ENCODE results near the gene CCT8L2.
A peak's percentile ranks its signal among the peaks of the same experiment; 100 is the strongest.
"Not testable (repeated sequence)": the region's sequence is repeated elsewhere in the genome, so short reads cannot be mapped to it uniquely, and the experiment has no call there.

CCT8L2 gene, protein sequence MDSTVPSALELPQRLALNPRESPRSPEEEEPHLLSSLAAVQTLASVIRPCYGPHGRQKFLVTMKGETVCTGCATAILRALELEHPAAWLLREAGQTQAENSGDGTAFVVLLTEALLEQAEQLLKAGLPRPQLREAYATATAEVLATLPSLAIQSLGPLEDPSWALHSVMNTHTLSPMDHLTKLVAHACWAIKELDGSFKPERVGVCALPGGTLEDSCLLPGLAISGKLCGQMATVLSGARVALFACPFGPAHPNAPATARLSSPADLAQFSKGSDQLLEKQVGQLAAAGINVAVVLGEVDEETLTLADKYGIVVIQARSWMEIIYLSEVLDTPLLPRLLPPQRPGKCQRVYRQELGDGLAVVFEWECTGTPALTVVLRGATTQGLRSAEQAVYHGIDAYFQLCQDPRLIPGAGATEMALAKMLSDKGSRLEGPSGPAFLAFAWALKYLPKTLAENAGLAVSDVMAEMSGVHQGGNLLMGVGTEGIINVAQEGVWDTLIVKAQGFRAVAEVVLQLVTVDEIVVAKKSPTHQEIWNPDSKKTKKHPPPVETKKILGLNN

DNA sequence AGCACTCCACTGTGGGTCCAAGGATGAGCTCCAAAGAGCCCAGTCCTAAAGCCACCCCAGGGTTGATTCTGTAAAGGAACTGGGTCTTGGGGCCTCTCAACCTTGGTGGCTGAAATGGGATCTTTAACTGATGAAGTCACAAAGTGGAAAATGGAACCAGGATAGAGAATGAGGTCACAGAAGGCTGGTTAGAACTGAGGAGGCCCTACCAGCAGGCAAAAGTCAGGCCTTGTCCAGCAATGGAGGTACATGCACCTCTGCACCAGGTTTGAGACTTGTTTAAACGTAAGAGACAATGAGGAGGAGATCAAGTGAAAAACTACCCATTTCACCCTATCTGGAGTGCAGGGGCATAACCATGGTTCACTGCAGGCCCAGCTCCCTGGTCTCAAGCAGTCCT, at the start of gene CCT8L2:
Gene CCT8L2, minus strand, starts transcription at position 101 of the 400 bp plus-strand sequence. CDS start 260 bp downstream, outside the sequence.
- not testable (repeated sequence) for H3K4me1 Mint-ChIP-seq

DNA sequence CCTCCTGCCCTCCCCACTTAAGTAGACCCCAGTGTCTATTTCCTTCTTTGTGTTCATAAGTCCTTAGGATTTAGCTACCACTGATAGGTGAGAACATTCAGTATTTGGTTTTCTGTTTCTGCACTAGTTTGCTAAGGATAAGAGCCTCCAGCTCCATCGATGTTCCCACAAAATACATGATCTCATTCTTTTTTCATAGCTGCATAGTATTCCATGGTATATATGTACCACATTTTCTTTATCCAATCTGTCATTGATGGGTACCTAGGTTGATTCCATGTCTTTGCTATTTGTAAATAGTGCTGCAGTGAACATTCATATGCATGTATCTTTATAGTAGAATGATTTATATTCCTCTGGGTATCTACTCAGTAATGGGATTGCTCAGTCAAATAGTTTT, 42.8 kb upstream of the CCT8L2 start:
- not testable (repeated sequence) for H3K27me3 Mint-ChIP-seq, H3K9me3 Mint-ChIP-seq, H3K36me3 Mint-ChIP-seq, H3K4me1 Mint-ChIP-seq, H3K4me3 Mint-ChIP-seq, H3K27ac Mint-ChIP-seq

More for the DNA sequence above, at the start of gene CCT8L2:
- H3K27ac Mint-ChIP-seq, H3K36me3 Mint-ChIP-seq, H3K4me3 Mint-ChIP-seq, H3K9me3 Mint-ChIP-seq: not testable (repeated sequence)
- H3K27me3 Mint-ChIP-seq, result peaks cover 10% of the 10 kb centered on the region

DNA sequence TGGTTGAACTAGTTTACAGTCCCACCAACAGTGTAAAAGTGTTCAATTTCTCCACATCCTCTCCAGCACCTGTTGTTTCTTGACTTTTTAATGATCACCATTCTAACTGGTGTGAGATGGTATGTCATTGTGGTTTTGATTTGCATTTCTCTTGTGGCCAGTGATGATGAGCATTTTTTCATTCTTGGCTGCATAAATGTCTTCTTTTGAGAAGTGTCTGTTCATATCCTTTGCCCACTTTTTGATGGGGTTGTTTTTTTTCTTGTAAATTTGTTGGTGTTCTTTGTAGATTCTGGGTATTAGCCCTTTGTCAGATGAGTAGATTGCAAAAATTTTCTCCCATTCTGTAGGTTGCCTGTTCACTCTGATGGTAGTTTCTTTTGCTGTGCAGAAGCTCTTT, 41.5 kb upstream of the CCT8L2 start:
- H3K27ac Mint-ChIP-seq, H3K27me3 Mint-ChIP-seq, H3K4me3 Mint-ChIP-seq, H3K9me3 Mint-ChIP-seq, H3K4me1 Mint-ChIP-seq, H3K36me3 Mint-ChIP-seq: not testable (repeated sequence)

DNA sequence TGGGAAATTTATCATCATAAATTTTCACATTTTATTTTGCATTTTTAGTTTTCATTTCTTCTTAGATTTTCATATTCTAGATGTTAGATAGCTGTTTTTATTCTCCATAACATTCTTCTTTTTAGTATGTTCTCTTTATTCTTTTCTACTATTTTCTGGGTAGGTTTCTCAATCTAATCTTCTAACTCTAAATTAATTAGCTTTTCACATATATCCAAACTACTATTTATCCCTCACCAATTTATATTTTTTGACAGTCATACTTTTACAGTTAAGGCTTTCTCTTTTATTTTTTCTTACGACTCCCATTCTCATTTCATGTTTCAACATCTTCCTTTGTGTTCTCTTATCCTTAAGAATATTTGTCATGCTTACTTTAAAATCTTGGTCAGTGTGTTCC, 35.9 kb upstream of the CCT8L2 start:
- H3K9me3 Mint-ChIP-seq, H3K27ac Mint-ChIP-seq, H3K4me1 Mint-ChIP-seq, H3K36me3 Mint-ChIP-seq, H3K4me3 Mint-ChIP-seq, H3K27me3 Mint-ChIP-seq: not testable (repeated sequence)

DNA sequence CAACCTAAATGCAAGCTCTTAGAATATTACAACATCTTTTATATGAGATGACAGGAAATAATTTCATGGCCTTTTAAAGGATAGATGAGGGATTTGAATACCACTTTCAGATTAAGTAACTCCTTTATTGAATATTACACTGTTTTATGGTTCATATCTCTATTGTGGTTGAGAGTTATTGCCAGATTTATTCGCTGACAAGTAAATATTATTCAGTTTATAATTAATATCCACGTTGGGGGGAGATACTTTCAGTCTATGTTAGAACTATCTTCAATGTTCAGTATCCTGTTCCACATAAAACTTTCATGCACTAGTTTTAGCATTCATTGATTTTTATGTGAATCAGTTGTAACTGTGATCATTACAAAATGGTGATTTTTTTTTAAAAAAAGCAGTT, 32.4 kb upstream of the CCT8L2 start:
- H3K27ac Mint-ChIP-seq, H3K27me3 Mint-ChIP-seq, H3K9me3 Mint-ChIP-seq, H3K36me3 Mint-ChIP-seq, H3K4me3 Mint-ChIP-seq, H3K4me1 Mint-ChIP-seq: not testable (repeated sequence)

DNA sequence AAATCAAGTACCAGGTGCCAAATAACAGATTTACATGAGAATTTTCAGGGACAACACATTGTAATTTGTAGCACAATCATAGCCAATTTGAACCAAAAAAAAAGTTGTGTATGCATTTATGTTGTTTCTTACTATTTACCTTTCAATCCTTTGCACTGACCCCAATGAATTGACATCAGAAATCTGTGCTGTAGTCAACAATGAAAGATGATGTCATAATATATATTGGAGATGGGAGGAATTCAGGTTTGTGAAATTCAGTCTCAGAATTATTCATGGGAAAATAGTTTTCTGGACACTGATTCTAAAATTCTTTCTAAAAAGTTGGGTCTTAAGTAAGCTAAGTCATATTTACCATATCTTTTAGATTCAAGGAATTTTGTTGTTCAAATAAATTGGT, 31.0 kb upstream of the CCT8L2 start:
- H3K4me3 Mint-ChIP-seq, H3K36me3 Mint-ChIP-seq, H3K27me3 Mint-ChIP-seq, H3K27ac Mint-ChIP-seq, H3K4me1 Mint-ChIP-seq, H3K9me3 Mint-ChIP-seq: not testable (repeated sequence)

DNA sequence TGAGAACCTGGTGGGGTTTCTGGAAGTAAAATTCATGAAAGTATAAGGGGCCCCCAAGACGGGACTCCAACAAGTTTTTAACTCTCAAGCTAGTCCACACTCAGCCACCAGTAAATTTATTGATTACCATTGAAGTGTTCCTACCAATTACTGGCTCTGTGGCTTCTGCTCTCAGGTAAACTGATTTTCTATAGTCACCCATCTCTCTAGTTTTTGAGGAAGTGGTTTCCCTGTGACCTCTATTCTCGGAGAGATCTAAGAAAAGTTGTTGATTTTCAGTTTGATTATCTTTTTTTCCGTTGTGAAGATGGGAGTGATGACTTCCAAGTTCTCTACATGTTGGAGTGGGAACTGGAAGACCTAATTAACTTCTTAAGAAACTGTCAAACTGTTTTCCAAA, 24.9 kb upstream of the CCT8L2 start:
- not testable (repeated sequence) for H3K9me3 Mint-ChIP-seq, H3K27ac Mint-ChIP-seq, H3K4me1 Mint-ChIP-seq, H3K4me3 Mint-ChIP-seq, H3K36me3 Mint-ChIP-seq
- H3K27me3 Mint-ChIP-seq, result peaks cover 14% of the 10 kb centered on the region

DNA sequence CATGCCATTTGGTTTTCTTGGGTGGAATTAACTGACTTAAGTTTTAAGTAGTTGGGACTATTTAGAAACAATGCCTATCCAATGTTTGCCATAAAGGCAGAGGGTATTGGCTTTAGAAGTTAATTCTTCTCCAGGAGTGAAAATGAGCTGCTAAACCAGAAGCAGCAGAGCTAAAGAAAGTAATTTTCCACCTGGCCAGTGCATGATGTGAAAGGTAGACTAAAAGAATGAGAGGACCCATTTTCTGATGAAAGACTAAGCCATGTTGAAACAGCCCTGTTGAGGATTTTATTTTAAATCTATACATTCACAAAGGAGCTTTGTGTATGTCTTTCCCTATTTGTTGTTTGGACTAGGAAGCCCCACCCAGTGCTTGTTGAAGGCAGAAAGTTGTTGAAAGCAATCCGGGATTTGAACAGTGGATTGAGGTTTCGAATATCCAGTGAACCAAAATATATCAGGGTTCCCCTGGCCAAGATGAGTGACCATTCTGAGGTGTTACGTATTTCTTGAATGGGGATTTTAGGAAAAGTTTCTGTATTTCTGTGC, 23.9 kb upstream of the CCT8L2 start:
- H3K36me3 Mint-ChIP-seq, H3K27ac Mint-ChIP-seq, H3K4me3 Mint-ChIP-seq, H3K4me1 Mint-ChIP-seq, H3K9me3 Mint-ChIP-seq: not testable (repeated sequence)
- H3K27me3 Mint-ChIP-seq, result peaks cover 18% of the 10 kb centered on the region

DNA sequence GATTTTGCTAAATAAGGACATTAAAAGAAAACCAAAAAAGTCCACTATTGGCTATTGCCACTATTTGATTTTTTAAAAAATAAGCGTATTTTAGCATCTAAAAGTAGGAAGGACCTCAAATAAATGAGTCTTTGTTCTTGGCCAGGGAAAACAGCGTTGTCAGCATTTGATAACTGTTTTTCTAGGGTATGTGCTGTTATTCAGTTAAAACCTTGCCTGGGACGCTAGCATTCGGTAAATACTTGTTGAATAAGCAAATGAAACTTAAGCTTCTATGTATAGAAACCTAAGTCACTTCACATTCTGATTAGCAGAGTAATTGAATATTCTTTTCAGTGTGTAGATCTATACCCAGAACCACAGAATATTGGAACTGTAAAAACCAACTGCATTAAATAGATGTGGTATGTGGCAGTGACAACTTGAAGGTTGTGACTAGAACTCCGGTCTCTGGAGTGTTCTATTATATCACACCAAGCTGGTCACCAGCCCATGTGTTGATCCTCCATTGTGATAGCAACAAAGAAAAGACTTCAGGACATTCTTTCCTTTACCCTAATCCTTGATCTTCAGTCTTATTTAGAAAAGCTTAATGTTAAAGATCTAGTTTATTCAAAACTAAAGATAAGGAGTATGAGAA, 23.1 kb upstream of the CCT8L2 start:
- H3K27me3 Mint-ChIP-seq, result peaks cover 21% of the 10 kb centered on the region
- not testable (repeated sequence) for H3K9me3 Mint-ChIP-seq, H3K36me3 Mint-ChIP-seq, H3K4me1 Mint-ChIP-seq, H3K27ac Mint-ChIP-seq, H3K4me3 Mint-ChIP-seq

DNA sequence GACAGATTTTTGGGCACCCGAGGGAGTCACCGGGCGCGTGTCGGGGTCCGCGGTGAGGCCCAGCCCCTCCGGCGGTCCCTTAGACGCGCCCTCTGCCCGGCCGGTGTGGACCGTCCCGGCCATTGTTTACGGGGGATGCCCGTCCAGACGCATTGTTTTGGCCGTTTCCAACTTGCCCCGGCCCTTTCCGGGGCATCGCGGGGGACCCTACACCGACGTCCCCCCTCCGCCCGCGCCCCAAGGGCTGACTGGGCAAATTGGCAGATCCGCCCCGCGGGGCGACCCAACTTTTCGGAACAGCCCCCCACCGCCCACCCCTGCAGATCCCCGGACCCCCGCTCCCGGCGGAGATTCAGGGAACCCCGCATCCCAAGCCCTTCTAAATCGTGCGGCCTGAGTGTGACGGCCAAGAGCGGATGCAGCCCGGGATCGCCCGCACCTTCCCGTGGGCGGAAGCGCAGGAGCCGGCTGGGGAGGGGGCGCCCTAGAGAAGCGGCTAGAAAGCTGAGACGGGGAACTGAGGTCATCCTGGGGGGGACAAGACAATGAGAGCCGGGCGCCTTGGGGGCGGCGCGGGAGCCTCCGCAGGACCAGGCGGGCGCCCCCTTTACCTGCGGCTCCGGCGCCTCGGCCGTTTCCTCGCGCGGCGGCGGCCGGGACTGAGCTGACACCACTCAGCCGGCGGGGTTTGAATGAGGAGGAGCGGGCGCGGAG, 17.1 kb upstream of the CCT8L2 start:
- no peak overlapping the region for H3K27ac Mint-ChIP-seq
- H3K27me3 Mint-ChIP-seq, result peaks cover 30% of the 10 kb centered on the region
- no peak overlapping the region for H3K4me3 Mint-ChIP-seq
- H3K9me3 Mint-ChIP-seq, result no peaks in the 10 kb centered on the region
- peaks cover 3% of the 10 kb centered on the region for H3K4me1 Mint-ChIP-seq
- no peaks in the 10 kb centered on the region for H3K36me3 Mint-ChIP-seq

DNA sequence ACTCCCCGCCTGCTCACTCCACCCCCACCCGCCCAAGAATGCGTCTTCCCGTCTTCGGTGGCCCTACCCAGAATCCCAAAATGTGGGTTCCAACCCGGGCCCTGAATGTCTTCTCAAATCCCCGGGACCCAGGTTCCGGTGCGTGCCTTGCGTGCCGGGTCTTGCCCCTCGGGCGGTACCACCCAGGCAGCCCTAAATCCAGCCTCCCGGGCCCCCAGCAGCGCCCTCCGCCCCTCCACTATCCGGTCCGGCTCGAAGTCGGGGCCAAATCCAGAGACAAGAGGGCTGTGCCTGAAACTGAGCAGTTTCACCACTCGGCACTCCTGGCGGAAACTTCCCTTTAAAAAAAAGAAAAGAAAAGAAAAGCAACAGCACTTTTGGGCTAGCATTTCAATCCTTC, 16.3 kb upstream of the CCT8L2 start:
- Mint-ChIP-seq H3K36me3 (no peaks in the 10 kb centered on the region), H3K27ac (no peak overlapping the region), H3K9me3 (no peaks in the 10 kb centered on the region), H3K4me3 (no peak overlapping the region), H3K4me1 (peaks cover 3% of the 10 kb centered on the region), H3K27me3 (peaks cover 35% of the 10 kb centered on the region)

DNA sequence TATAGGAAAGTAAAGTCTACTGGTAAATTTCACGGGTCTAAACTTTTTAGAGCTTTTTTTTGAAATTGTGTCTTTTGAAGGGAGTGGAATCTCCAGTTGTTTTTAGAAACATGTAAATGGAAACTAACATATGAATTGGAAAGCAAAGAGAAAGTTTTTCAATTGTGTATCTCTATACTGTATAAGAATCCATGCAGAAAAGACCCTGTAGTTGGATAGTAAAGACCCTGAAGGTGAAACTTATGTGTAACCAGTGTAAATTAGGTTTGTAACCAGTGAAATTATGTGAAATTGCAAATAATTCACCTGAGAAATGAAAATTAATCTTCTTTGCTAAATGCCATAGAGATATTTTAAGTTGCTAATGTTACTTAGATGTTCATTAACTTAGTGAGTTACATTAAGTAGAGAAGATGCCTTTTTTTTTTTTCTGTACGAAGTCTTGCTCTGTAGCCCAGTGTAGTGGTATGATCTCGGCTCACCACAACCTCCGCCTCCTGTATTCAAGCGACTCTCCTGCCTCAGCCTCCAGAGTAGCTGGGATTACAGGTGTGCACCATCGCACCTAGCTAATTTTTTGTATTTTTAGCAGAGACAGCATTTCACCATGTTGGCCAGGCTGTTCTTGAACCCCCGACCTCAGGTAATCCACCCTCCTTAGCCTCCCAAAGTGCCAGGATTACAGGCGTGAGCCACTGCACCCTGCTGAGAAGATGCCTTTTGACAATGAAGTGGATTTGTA, 11.8 kb upstream of the CCT8L2 start:
- not testable (repeated sequence) for H3K9me3 Mint-ChIP-seq, H3K27ac Mint-ChIP-seq, H3K4me3 Mint-ChIP-seq, H3K36me3 Mint-ChIP-seq
- H3K4me1 Mint-ChIP-seq, result peaks cover 14% of the 10 kb centered on the region
- H3K27me3 Mint-ChIP-seq, result peaks cover 38% of the 10 kb centered on the region

DNA sequence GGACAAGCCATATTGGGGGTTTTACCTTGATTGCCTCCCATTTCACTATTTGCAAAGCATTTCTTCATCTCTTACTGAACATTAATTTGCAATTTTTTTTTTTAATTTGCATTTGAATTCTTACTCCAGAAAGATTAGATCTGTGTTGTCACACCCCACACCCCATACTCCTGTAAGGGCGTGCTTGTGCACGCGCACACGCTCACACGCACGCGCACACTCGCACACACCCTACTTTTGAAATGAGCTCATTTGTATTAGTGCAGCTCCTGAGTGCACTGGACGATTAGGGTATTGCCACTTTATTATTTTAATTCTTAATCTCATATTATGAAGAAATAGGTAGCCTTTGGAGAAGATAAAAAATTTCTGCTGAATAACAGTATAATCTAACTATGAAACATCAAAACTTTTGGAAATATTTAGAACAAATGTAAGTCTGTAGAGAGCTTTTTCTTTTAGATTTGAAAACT, 11.2 kb upstream of the CCT8L2 start:
- H3K27ac Mint-ChIP-seq, H3K36me3 Mint-ChIP-seq, H3K4me3 Mint-ChIP-seq, H3K9me3 Mint-ChIP-seq: not testable (repeated sequence)
- peaks cover 39% of the 10 kb centered on the region for H3K27me3 Mint-ChIP-seq
- H3K4me1 Mint-ChIP-seq, result peaks cover 14% of the 10 kb centered on the region

DNA sequence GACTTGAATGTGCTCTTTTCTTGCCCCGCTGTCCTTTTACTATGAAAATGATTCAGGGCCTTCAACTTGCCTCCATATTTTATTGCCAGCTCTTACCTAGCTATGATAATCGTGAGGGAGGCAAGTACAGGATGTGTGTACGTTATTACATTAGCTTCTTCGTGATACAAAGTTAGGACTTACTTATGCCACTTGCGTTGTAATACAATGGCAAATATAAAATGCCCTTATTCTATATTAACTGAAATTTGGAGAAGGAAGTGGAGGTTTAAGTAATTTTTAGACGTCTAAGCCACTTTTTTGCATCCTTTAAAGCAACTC, 10.8 kb upstream of the CCT8L2 start:
- Mint-ChIP-seq H3K4me1 (peaks cover 14% of the 10 kb centered on the region), H3K27ac (no peak overlapping the region), H3K9me3 (no peaks in the 10 kb centered on the region), H3K4me3 (peak overlapping the region; percentile 68), H3K27me3 (peaks cover 39% of the 10 kb centered on the region), H3K36me3 (no peaks in the 10 kb centered on the region)

DNA sequence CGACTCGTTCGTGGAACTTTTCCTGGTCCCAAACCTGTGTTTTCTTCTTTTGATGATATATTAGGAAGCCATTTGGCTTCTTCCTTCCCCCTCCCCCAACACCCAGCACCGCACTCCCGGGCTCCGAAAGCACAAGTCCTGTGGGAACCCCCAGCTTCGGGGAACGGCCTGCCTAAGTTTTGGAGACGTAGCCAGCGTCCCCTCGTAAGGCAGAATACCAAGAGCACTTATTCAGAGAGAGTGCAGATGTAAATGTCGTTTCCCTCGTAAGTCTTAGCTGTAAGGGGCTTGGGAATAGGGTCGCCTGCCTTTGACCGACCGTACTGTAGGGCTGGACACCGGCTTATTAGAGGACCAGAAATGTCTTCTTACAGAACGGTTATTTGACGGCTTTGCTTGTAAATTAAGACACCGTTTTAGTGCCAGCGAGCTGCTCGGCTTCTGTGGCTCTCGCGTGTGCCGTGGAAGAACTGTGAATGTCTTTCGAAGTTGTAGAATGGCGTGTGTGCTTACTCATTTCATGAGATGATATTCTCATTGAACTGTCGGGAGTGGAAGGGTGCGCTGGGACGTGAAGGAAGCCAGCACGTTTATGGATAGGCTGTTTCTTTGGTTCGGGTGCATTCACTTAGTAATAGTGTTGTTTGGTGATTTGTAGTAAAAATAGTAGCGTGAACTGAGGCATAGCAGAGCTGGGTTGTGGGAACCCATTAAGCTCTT, 10.3 kb upstream of the CCT8L2 start:
- Mint-ChIP-seq H3K27me3 (peaks cover 39% of the 10 kb centered on the region), H3K4me3 (peak overlapping the region; percentile 68), H3K4me1 (peaks cover 14% of the 10 kb centered on the region)
- H3K9me3 Mint-ChIP-seq, H3K36me3 Mint-ChIP-seq, H3K27ac Mint-ChIP-seq: not testable (repeated sequence)
